ES-I3 (cell line): ENCODE results near the gene BLVRB.

Source experiments
- H3K36me3 ChIP-seq: 2 replicates; pipeline ENCODE4 v1.6.1; 2013; ENCODE audit warnings: mild to moderate bottlenecking, low read length, control low read depth, moderate library complexity; ENCODE audit not compliant: insufficient read depth
- H3K4me1 ChIP-seq: 2 replicates; pipeline ENCODE4 v1.6.1; 2013; ENCODE audit warnings: mild to moderate bottlenecking, control low read depth, low read length; ENCODE audit not compliant: insufficient read depth
- H3K9ac ChIP-seq: 2 replicates; pipeline ENCODE4 v1.6.1; 2013; ENCODE audit warnings: low read depth, mild to moderate bottlenecking, low read length, moderate library complexity
- H3K9me3 ChIP-seq: 2 replicates; pipeline ENCODE4 v1.6.1; 2013; ENCODE audit warnings: mild to moderate bottlenecking, low read length, moderate library complexity; ENCODE audit not compliant: control insufficient read depth, insufficient read depth

BLVRB gene

DNA sequence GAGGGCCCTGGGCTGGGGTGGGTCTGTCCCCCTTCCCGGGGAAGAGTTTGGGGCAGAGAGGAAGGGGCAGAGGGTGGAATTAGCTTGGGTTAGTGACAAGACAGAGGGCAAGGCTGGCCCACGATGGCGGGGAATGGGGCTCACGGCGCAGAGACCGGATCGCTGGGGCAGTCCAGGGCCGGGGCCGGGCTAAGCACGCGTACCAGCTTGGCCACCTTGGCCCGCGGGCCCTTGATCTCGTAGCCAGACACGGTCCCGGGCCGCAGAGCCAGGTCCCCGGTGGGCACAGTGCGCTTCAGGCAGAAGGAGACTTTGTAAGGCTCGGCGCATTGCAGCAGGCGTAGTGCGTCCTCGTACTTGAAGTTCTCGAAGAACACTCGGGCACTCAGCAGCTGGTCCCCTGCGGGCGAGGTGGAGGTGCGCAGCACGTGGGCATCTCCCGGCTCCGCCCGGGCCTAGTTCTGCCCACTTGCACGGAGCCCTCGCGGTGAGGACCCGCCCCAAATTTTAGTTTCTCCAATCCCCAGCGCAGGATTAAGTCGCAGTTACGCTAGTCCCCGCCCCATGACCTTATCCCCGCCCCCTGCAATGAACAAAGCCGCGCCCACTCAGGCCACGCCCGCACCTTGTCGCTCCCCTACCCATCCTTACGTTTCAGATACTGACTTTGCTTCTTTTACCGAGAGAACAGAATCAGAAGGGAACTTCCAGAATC, 67.0 kb downstream of the BLVRB start:
- Histone ChIP-seq H3K9me3 (no peaks in the 10 kb centered on the region), H3K9ac (no peak overlapping the region; the same call in 1 of the 2 replicates), H3K36me3 (no peaks in the 10 kb centered on the region), H3K4me1 (peaks cover 4% of the 10 kb centered on the region; the same call in 1 of the 2 replicates)
